Hair follicular keratinocyte (primary cell): ENCODE results near the gene NPPA. TPM values are rescaled to one million over a fixed set of nuclear protein-coding genes. Genes with fewer than 3 reads are reported as not detected.

ENCODE experiments used
- total RNA-seq: library from RNA; depleted of rRNA; stranded (reverse); fragments of >200 nt; gene quantifications from 2 replicates; pipeline ENCODE4 v1.2.3, GENCODE V29; 2015

Gene NPPA
- total RNA-seq, result not detected in 2 replicates

DNA sequence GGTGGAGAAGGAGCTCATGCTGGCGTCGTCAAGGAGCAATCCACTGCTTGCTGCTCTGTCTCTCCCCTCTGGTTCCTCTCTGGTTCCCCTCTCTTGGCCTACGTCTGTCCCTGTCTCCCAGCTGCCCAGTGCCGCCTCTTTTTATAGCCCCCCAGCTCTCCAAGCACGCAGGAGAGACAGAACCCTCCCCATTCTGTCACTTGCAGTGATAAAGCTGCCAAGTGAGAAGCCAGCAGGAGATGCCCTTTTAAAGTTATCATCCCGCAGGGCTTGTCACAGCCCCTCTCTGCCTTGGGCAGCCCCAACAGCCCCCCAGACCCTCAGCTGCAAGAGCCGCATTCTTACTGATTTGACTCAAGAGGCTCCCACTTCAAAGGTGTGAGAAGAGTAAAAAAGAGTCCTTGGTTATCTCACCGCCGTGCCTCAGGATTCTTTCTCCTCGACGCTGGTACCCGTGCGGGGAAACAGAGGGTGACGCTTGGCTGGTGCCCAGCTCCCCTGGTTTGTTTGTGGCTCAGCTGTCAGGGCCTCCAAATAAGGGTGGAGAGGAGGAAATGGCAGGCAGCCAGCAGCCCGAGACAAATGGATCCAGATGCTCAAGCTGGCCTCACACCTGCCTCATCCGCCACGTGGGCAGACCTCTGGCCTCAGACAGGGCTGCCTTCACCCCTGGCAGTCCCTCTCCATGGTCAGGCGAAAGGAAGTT, at the start of gene NPPA:
Gene NPPA (minus strand): TSS at position 117 of the 706 bp plus-strand sequence. CDS start 99 bp downstream, at position 18.

DNA sequence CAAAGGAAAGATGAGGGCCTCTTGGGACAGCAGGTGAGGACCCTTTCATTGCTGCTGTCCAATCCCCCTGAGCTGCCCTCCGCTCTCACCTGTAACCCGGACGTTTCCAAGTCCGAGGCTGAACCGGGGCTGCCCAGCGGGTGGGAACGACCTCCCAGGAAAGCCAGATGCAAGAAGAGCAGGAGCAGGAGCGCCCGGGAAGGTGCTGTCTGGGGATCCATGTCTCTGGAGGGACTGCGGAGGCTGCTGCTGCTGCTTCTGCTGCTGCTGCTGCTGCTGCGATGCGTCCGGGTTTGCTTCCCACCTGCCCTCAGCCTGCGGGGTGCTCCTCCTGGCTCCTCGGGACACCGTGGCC, 11.0 kb upstream of the NPPA start, which contains the start of gene NPPB:
Gene NPPB (minus strand): TSS at position 333 of the 355 bp plus-strand sequence. CDS start 112 bp downstream, at position 221.

DNA sequence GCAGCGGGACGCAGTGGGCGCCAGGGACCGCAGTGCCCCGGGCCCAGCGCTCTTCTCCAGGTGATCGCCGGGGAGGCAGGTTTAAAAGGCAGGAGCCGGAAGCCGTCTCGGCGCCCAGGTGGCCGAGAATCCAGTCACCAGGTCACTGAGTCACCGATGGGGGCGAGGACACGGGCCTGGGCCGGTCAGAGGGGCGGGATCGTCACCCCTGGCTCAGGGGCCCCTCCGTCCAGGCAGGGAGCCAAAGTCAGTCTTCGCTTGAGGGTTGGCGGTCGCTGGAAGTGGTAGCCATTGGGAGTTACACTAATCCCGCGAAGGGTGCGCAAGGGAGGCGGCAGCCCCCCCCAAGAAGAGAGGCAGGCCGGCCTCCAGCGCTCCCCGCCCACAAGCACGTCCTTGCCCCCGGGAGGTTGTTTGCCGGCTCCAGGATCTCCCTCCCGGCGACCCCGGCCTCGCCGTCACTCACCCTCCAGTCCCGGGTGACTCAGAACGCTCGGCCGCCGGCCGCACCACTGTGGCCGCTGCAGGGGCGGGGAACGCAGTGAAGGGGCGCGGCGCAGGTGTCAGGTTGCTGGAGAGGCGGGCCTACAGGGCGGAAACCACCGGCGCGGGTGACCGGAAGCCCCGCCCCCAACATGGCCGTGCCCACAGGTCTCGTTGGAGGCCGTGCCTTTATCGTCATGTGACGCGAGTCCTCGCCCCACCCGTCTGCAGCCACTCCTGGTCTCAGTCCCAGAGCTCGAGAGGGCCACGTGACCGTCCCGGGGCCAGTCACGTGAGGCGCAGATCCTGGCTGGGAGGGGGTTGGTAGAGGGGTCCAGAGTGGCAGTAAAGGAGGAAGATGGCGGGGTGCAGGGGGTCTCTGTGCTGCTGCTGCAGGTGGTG, 41.9 kb downstream of the NPPA start, which contains the start of the genes CLCN6 and MTHFR:
Gene CLCN6 (plus strand): TSS at position 770 of the 885 bp plus-strand sequence. CDS start 72 bp downstream, at position 842.
Gene MTHFR (minus strand): TSS at position 543 of the 885 bp plus-strand sequence. CDS start 2,848 bp downstream, outside the sequence.

Other genes starting within 250 kb of the NPPA start
- 28.9 and 61.7 TPM in 2 replicates for gene FBXO2, start 193.4 kb downstream of the NPPA start, total RNA-seq
- gene FBXO44, start 192.9 kb downstream of the NPPA start, total RNA-seq, result 12.7 and 13.9 TPM in 2 replicates
- gene FBXO6, start 183.6 kb downstream of the NPPA start, total RNA-seq, result 13.4 and 16.9 TPM in 2 replicates
- gene MAD2L2, start 166.6 kb downstream of the NPPA start, total RNA-seq, result 62.5 and 71.8 TPM in 2 replicates
- not detected in 2 replicates for gene DRAXIN, start 156.1 kb downstream of the NPPA start, total RNA-seq
- 151 and 193 TPM in 2 replicates for gene AGTRAP, start 111.6 kb downstream of the NPPA start, total RNA-seq
- not detected in 2 replicates for gene C1orf167, start 85.6 kb downstream of the NPPA start, total RNA-seq
- gene MTHFR, start 41.8 kb downstream of the NPPA start, total RNA-seq, result 13.3 and 19.4 TPM in 2 replicates
- gene CLCN6, start 41.6 kb downstream of the NPPA start, total RNA-seq, result 7.9 and 9.3 TPM in 2 replicates
- not detected in 2 replicates for gene NPPB, start 11.2 kb upstream of the NPPA start, total RNA-seq
- 68.7 and 71.7 TPM in 2 replicates for gene KIAA2013, start 78.6 kb upstream of the NPPA start, total RNA-seq
- 114 and 117 TPM in 2 replicates for gene PLOD1, start 86.9 kb upstream of the NPPA start, total RNA-seq
- 92.5 and 120 TPM in 2 replicates for gene MFN2, start 132.7 kb upstream of the NPPA start, total RNA-seq
- gene MIIP, start 171.7 kb upstream of the NPPA start, total RNA-seq, result 40.2 and 41.5 TPM in 2 replicates
- gene TNFRSF8, start 215.5 kb upstream of the NPPA start, total RNA-seq, result 0.04 TPM in 1 of 2 replicates, not detected in the other